WERI-Rb-1 (cell line): ENCODE data around the gene SNCG.
"Not testable (repeated sequence)": the region's sequence is repeated elsewhere in the genome, so short reads cannot be mapped to it uniquely, and the experiment has no call there.

Experiments used
- DNase-seq: peaks from one replicate; pipeline ENCODE4 v3.0.0-alpha.2; 2020
- H3K27ac ChIP-seq: fragments of 250-450 bp; sonication (Bioruptor Pico); 2 replicates; pipeline ENCODE4 v1.5.1; 2020; ENCODE audit warnings: mild to moderate bottlenecking, moderate library complexity
- H3K27me3 ChIP-seq: fragments of 250-450 bp; sonication (Bioruptor Pico); 2 replicates; pipeline ENCODE4 v1.5.1; 2021; ENCODE audit warnings: mild to moderate bottlenecking, low read depth, moderate library complexity; ENCODE audit not compliant: insufficient read depth, severe bottlenecking
- H3K36me3 ChIP-seq: fragments of 250-450 bp; sonication (Bioruptor Pico); 2 replicates; pipeline ENCODE4 v1.5.1; 2020; ENCODE audit warnings: mild to moderate bottlenecking, moderate library complexity
- H3K4me3 ChIP-seq: 2 replicates; pipeline ENCODE4 v1.5.1; 2011; ENCODE audit warnings: low read depth, mild to moderate bottlenecking, control low read depth, low read length
- H3K9me3 ChIP-seq: fragments of 250-450 bp; sonication (Bioruptor Pico); 2 replicates; pipeline ENCODE4 v1.5.1; 2021; ENCODE audit warnings: mild to moderate bottlenecking, moderate library complexity; ENCODE audit not compliant: severe bottlenecking
- CTCF ChIP-seq: IDR thresholded peaks from 2 replicates; pipeline ENCODE4 v1.5.1; 2011; ENCODE audit warnings: low read depth, mild to moderate bottlenecking, control low read depth, inconsistent platforms, low read length

Gene SNCG

DNA sequence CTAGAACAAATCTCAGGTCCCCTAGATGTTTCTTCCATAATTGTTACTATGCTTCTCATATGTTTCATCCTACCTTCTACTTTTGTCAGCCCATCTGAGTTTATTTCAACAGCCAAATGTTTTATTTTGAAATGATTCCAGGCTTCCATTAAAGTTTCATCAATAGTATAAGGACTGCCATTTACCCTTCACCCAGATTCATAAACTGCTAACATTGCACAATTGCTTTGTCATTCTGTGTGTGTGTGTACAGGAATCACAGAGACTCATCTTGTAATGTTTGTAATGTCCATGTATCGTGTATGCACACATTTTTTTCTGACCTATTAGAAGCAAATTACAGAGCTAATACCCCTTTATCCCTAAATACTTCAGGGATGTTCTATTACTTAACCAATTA lies 26.5 kb upstream of the SNCG start:
- no peaks in the 10 kb centered on the region for H3K27me3 ChIP-seq
- H3K9me3 ChIP-seq = no peaks in the 10 kb centered on the region
- no peak overlapping the region for H3K4me3 ChIP-seq
- H3K36me3 ChIP-seq = peaks cover 27% of the 10 kb centered on the region
- no peak overlapping the region for H3K27ac ChIP-seq
- DNase-seq = no peak
- no peak for TF ChIP-seq CTCF

- TF ChIP-seq CTCF = no peak
- H3K9me3 ChIP-seq = no peaks in the 10 kb centered on the region
- H3K36me3 ChIP-seq = peaks cover 27% of the 10 kb centered on the region
- H3K27me3 ChIP-seq = no peaks in the 10 kb centered on the region
- DNase-seq = no peak
- H3K4me3 ChIP-seq = no peak overlapping the region
- H3K27ac ChIP-seq = no peak overlapping the region
These were observed 25.7 kb upstream of the SNCG start for GRCh38 chr10:86932674-86933073.

GRCh38 chr10:86934162-86934711 lies 24.2 kb upstream of the SNCG start:
- not testable (repeated sequence) for DNase-seq, H3K27me3 ChIP-seq, H3K9me3 ChIP-seq, H3K27ac ChIP-seq, H3K4me3 ChIP-seq
- H3K36me3 ChIP-seq = peaks cover 14% of the 10 kb centered on the region

DNA sequence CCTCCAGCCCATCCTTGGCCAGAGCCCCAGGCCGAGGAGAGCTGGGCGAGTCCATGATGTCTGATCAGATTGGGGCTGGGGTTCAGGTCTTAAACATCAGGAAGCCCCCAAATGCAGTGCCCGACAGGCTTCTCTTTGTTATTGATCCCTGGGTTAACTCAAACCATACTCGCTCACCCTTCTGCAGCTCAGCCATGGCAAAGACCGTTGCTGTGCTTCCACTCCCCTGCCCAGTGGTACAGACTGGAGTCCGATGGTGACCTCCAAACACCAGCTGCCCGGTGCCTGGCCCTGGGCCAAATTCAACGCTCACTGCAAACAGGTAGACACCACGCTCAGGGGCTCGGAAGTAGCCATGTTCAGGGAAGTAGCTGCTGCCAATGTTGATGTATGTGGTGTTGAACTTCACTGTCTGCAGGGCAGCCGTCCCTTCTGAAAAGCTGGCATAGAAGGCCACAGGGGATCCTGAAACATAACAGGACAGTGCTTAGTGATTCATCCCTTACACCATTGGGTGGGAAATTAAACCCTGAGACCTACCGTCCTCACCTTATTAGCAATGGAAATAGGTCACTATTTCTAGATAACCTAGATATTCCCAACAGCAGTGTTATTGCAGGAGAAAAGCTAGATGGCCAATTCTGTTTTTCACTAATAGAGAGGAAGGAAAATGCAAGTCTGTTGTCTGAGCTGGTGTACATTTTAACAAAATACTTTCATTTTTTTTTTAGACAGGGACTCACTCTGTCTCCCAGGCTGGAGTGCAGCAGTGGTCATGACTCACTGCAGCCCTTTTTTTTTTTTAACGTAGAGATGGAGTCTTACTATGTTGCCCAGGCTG lies 21.5 kb upstream of the SNCG start:
- no peaks in the 10 kb centered on the region for H3K27me3 ChIP-seq
- no peak for TF ChIP-seq CTCF
- DNase-seq = no peak
- H3K36me3 ChIP-seq = no peaks in the 10 kb centered on the region
- H3K27ac ChIP-seq = no peak overlapping the region
- no peak overlapping the region for H3K4me3 ChIP-seq
- H3K9me3 ChIP-seq = no peaks in the 10 kb centered on the region

- Histone ChIP-seq H3K27me3 (no peaks in the 10 kb centered on the region), H3K9me3 (no peaks in the 10 kb centered on the region), H3K27ac (no peak overlapping the region), H3K36me3 (no peaks in the 10 kb centered on the region), H3K4me3 (no peak overlapping the region)
- TF ChIP-seq CTCF = no peak
- DNase-seq = no peak
These were observed 20.8 kb upstream of the SNCG start for GRCh38 chr10:86937502-86938154.

DNA sequence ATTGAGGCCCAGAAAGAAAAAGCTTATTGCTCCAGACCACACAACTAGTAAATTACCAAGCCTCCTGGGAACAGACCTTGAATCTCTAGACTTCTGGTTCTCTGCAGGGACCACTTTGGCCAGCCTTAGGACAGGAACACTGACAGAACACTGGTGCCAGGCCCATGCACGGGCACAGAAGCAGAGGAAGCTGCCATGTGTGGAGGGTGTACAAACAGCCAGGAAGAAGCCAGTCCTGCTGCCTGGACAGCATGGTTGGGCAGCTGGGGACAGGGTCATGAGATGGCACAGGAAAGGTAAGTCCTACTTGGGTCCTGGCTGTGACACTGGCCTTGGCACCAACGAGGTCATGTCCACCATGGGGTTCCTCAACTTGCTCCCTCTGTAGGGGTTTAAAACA lies 20.1 kb upstream of the SNCG start:
- H3K27me3 ChIP-seq = no peaks in the 10 kb centered on the region
- H3K9me3 ChIP-seq = no peaks in the 10 kb centered on the region
- DNase-seq = no peak
- no peaks in the 10 kb centered on the region for H3K36me3 ChIP-seq
- no peak overlapping the region for H3K27ac ChIP-seq
- H3K4me3 ChIP-seq = no peak overlapping the region
- TF ChIP-seq CTCF = no peak

GRCh38 chr10:86940076-86940475 lies 18.3 kb upstream of the SNCG start:
- H3K27ac ChIP-seq, H3K4me3 ChIP-seq, H3K9me3 ChIP-seq, DNase-seq, H3K27me3 ChIP-seq, H3K36me3 ChIP-seq: not testable (repeated sequence)
